ENCODE results near the gene LIPC.

LIPC gene

GRCh38 chr15:58387130-58387529 is 44.7 kb upstream of the LIPC start:
- WGBS (ENCODE audit: extremely low coverage, insufficient coverage, low lambda C conversion rate): no CpG with 5 or more reads among the region's 2 CpGs
- DNase-seq: no peak
- Histone ChIP-seq H2AK5ac (ENCODE audit: low read length) (no peak overlapping the region), H3K18ac (ENCODE audit: low read length) (no peak overlapping the region), H2BK15ac (replicated peaks; ENCODE audit: low read depth) (no peak overlapping the region), H3K36me3 (ENCODE audit: control insufficient read depth, insufficient read depth, low read length) (no peaks in the 10 kb centered on the region), H2BK5ac (ENCODE audit: low read length) (no peak overlapping the region), H3K4ac (ENCODE audit: low read depth, low read length) (no peak overlapping the region), H3K27ac (ENCODE audit: low read depth, low read length) (no peak overlapping the region), H3K4me2 (ENCODE audit: low read length) (no peak overlapping the region), H3K9ac (ENCODE audit: low read length) (no peak overlapping the region), H3K79me1 (ENCODE audit: low read length) (no peaks in the 10 kb centered on the region), H2BK120ac (ENCODE audit: low read depth, low read length) (no peak overlapping the region), H3K4me1 (ENCODE audit: control insufficient read depth, low read depth, low read length) (no peaks in the 10 kb centered on the region), H3K4me3 (ENCODE audit: low read length) (no peak overlapping the region), H4K5ac (ENCODE audit: low read length) (no peak overlapping the region), H3K27me3 (ENCODE audit: insufficient read depth, low read length, poor library complexity) (no peaks in the 10 kb centered on the region), H3K79me2 (ENCODE audit: control insufficient read depth, insufficient read depth, low read length) (no peaks in the 10 kb centered on the region), H3K23ac (ENCODE audit: low read length) (no peak overlapping the region), H4K8ac (ENCODE audit: low read depth, low read length) (no peak overlapping the region), H3K56ac (ENCODE audit: low read length) (no peak overlapping the region)

DNA sequence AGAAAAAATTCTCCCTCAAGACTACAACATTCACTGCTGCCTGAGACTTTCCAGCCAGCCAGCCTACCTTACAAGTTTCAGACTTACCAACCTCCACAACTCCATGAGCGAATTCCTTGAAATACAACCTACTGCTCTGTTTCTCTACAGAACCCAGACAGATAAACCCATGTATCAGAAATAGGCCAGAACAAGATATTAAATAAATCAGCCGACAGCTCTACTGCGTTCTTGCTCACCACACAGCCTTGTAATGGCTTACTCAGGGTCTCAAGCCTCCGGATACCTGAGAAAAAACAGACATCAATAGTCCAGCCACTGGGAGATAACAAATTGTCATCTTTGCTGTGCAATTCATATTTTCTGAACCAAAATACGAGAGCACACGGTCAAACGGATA is 43.6 kb upstream of the LIPC start:
- Histone ChIP-seq H3K4me3 (ENCODE audit: low read length) (no peak overlapping the region), H3K4me2 (ENCODE audit: low read length) (no peak overlapping the region), H3K79me1 (ENCODE audit: low read length) (no peaks in the 10 kb centered on the region), H3K4ac (ENCODE audit: low read depth, low read length) (no peak overlapping the region), H2BK15ac (replicated peaks; ENCODE audit: low read depth) (no peak overlapping the region), H3K9ac (ENCODE audit: low read length) (no peak overlapping the region), H3K36me3 (ENCODE audit: control insufficient read depth, insufficient read depth, low read length) (no peaks in the 10 kb centered on the region), H2AK5ac (ENCODE audit: low read length) (no peak overlapping the region), H3K27ac (ENCODE audit: low read depth, low read length) (no peak overlapping the region), H3K23ac (ENCODE audit: low read length) (no peak overlapping the region), H4K8ac (ENCODE audit: low read depth, low read length) (no peak overlapping the region), H4K5ac (ENCODE audit: low read length) (no peak overlapping the region), H3K18ac (ENCODE audit: low read length) (no peak overlapping the region), H3K27me3 (ENCODE audit: insufficient read depth, low read length, poor library complexity) (no peaks in the 10 kb centered on the region), H3K4me1 (ENCODE audit: control insufficient read depth, low read depth, low read length) (no peaks in the 10 kb centered on the region), H2BK120ac (ENCODE audit: low read depth, low read length) (no peak overlapping the region), H2BK5ac (ENCODE audit: low read length) (no peak overlapping the region), H3K56ac (ENCODE audit: low read length) (no peak overlapping the region), H3K79me2 (ENCODE audit: control insufficient read depth, insufficient read depth, low read length) (no peaks in the 10 kb centered on the region)
- DNase-seq: no peak
- WGBS (ENCODE audit: extremely low coverage, insufficient coverage, low lambda C conversion rate): no CpG with 5 or more reads among the region's 7 CpGs

DNA sequence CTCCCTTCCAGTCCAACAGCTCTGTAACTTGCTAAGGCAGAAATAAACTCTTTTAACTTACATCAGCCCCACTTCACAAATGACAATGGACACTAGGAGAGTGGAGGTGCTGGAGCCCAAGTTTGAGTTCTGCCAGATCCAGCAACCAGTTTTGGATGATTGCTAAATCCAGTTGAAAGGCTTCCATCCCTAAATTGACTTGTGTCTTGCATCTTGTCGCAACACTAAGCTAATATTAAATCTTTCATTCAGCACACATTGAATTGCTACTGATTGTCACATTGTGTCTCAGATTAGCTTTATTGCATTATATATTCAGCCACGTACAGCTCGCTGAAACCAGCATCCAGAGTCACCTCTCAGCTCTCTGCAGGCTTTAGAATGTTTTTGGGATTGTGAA is 41.7 kb upstream of the LIPC start:
- Histone ChIP-seq H3K9ac (ENCODE audit: low read length) (no peak overlapping the region), H2BK120ac (ENCODE audit: low read depth, low read length) (no peak overlapping the region), H3K27ac (ENCODE audit: low read depth, low read length) (no peak overlapping the region), H3K79me1 (ENCODE audit: low read length) (no peaks in the 10 kb centered on the region), H3K4me3 (ENCODE audit: low read length) (no peak overlapping the region), H3K79me2 (ENCODE audit: control insufficient read depth, insufficient read depth, low read length) (no peaks in the 10 kb centered on the region), H3K4me1 (ENCODE audit: control insufficient read depth, low read depth, low read length) (no peaks in the 10 kb centered on the region), H4K5ac (ENCODE audit: low read length) (no peak overlapping the region), H3K23ac (ENCODE audit: low read length) (no peak overlapping the region), H3K18ac (ENCODE audit: low read length) (no peak overlapping the region), H4K8ac (ENCODE audit: low read depth, low read length) (no peak overlapping the region), H3K4ac (ENCODE audit: low read depth, low read length) (no peak overlapping the region), H3K36me3 (ENCODE audit: control insufficient read depth, insufficient read depth, low read length) (no peaks in the 10 kb centered on the region), H3K4me2 (ENCODE audit: low read length) (no peak overlapping the region), H2BK15ac (replicated peaks; ENCODE audit: low read depth) (no peak overlapping the region), H2BK5ac (ENCODE audit: low read length) (no peak overlapping the region), H3K27me3 (ENCODE audit: insufficient read depth, low read length, poor library complexity) (no peaks in the 10 kb centered on the region), H3K56ac (ENCODE audit: low read length) (no peak overlapping the region), H2AK5ac (ENCODE audit: low read length) (no peak overlapping the region)
- no CpG with 5 or more reads among the region's 3 CpGs for WGBS (ENCODE audit: extremely low coverage, insufficient coverage, low lambda C conversion rate)
- DNase-seq: no peak

GRCh38 chr15:58390655-58391054 is 41.1 kb upstream of the LIPC start:
- Histone ChIP-seq H3K4me2 (ENCODE audit: low read length) (no peak overlapping the region), H3K4me1 (ENCODE audit: control insufficient read depth, low read depth, low read length) (no peaks in the 10 kb centered on the region), H4K5ac (ENCODE audit: low read length) (no peak overlapping the region), H4K8ac (ENCODE audit: low read depth, low read length) (no peak overlapping the region), H2BK120ac (ENCODE audit: low read depth, low read length) (no peak overlapping the region), H3K79me1 (ENCODE audit: low read length) (no peaks in the 10 kb centered on the region), H3K9ac (ENCODE audit: low read length) (no peak overlapping the region), H2BK15ac (replicated peaks; ENCODE audit: low read depth) (no peak overlapping the region), H3K18ac (ENCODE audit: low read length) (no peak overlapping the region), H3K4ac (ENCODE audit: low read depth, low read length) (no peak overlapping the region), H3K4me3 (ENCODE audit: low read length) (no peak overlapping the region), H3K27ac (ENCODE audit: low read depth, low read length) (no peak overlapping the region), H3K56ac (ENCODE audit: low read length) (no peak overlapping the region), H3K27me3 (ENCODE audit: insufficient read depth, low read length, poor library complexity) (no peaks in the 10 kb centered on the region), H2AK5ac (ENCODE audit: low read length) (no peak overlapping the region), H3K79me2 (ENCODE audit: control insufficient read depth, insufficient read depth, low read length) (no peaks in the 10 kb centered on the region), H2BK5ac (ENCODE audit: low read length) (no peak overlapping the region), H3K36me3 (ENCODE audit: control insufficient read depth, insufficient read depth, low read length) (no peaks in the 10 kb centered on the region), H3K23ac (ENCODE audit: low read length) (no peak overlapping the region)
- WGBS (ENCODE audit: extremely low coverage, insufficient coverage, low lambda C conversion rate): no CpG with 5 or more reads among the region's 5 CpGs
- no peak for DNase-seq

DNA sequence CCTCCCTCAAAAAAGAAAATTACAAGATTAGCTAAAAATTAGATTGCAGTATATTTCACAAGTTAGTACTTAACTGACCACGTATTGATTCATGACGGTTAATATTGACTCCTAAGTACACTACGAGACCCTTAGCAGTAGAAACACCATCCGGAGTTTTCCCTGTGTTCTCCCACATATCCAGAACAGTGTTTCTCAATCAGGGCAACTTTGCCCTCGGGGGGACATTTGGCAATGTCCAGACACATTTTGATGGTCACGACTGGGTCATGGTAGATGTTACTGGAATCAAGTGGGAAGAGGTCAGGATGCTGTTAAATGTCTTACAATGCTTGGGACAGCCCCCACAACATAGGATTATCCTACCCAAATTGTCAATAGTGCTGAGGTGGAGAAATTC is 40.7 kb upstream of the LIPC start:
- H3K4ac ChIP-seq (ENCODE audit: low read depth, low read length): no peak overlapping the region
- no peak overlapping the region for H3K23ac ChIP-seq (ENCODE audit: low read length)
- H3K4me3 ChIP-seq (ENCODE audit: low read length): no peak overlapping the region
- H2BK120ac ChIP-seq (ENCODE audit: low read depth, low read length): no peak overlapping the region
- no peak overlapping the region for H2AK5ac ChIP-seq (ENCODE audit: low read length)
- WGBS (ENCODE audit: extremely low coverage, insufficient coverage, low lambda C conversion rate): no CpG with 5 or more reads among the region's 6 CpGs
- no peaks in the 10 kb centered on the region for H3K4me1 ChIP-seq (ENCODE audit: control insufficient read depth, low read depth, low read length)
- H2BK15ac ChIP-seq (replicated peaks; ENCODE audit: low read depth): no peak overlapping the region
- no peak overlapping the region for H3K56ac ChIP-seq (ENCODE audit: low read length)
- no peak overlapping the region for H2BK5ac ChIP-seq (ENCODE audit: low read length)
- no peak overlapping the region for H4K5ac ChIP-seq (ENCODE audit: low read length)
- H3K18ac ChIP-seq (ENCODE audit: low read length): no peak overlapping the region
- no peaks in the 10 kb centered on the region for H3K79me1 ChIP-seq (ENCODE audit: low read length)
- no peak overlapping the region for H3K9ac ChIP-seq (ENCODE audit: low read length)
- H3K36me3 ChIP-seq (ENCODE audit: control insufficient read depth, insufficient read depth, low read length): no peaks in the 10 kb centered on the region
- H3K27me3 ChIP-seq (ENCODE audit: insufficient read depth, low read length, poor library complexity): no peaks in the 10 kb centered on the region
- no peaks in the 10 kb centered on the region for H3K79me2 ChIP-seq (ENCODE audit: control insufficient read depth, insufficient read depth, low read length)
- no peak overlapping the region for H3K4me2 ChIP-seq (ENCODE audit: low read length)
- no peak overlapping the region for H4K8ac ChIP-seq (ENCODE audit: low read depth, low read length)
- DNase-seq: no peak
- no peak overlapping the region for H3K27ac ChIP-seq (ENCODE audit: low read depth, low read length)

GRCh38 chr15:58392141-58392540 is 39.6 kb upstream of the LIPC start:
- no peak overlapping the region for H3K18ac ChIP-seq (ENCODE audit: low read length)
- H2AK5ac ChIP-seq (ENCODE audit: low read length): no peak overlapping the region
- H3K79me2 ChIP-seq (ENCODE audit: control insufficient read depth, insufficient read depth, low read length): no peaks in the 10 kb centered on the region
- no peak overlapping the region for H3K9ac ChIP-seq (ENCODE audit: low read length)
- peak; percentile 12 for DNase-seq
- no peak overlapping the region for H4K8ac ChIP-seq (ENCODE audit: low read depth, low read length)
- H3K79me1 ChIP-seq (ENCODE audit: low read length): no peaks in the 10 kb centered on the region
- no peak overlapping the region for H2BK15ac ChIP-seq (replicated peaks; ENCODE audit: low read depth)
- H3K4me2 ChIP-seq (ENCODE audit: low read length): no peak overlapping the region
- no peaks in the 10 kb centered on the region for H3K36me3 ChIP-seq (ENCODE audit: control insufficient read depth, insufficient read depth, low read length)
- H3K23ac ChIP-seq (ENCODE audit: low read length): no peak overlapping the region
- no peak overlapping the region for H3K27ac ChIP-seq (ENCODE audit: low read depth, low read length)
- no peak overlapping the region for H3K4me3 ChIP-seq (ENCODE audit: low read length)
- H4K5ac ChIP-seq (ENCODE audit: low read length): no peak overlapping the region
- no peaks in the 10 kb centered on the region for H3K27me3 ChIP-seq (ENCODE audit: insufficient read depth, low read length, poor library complexity)
- H2BK5ac ChIP-seq (ENCODE audit: low read length): no peak overlapping the region
- no CpG with 5 or more reads among the region's 3 CpGs for WGBS (ENCODE audit: extremely low coverage, insufficient coverage, low lambda C conversion rate)
- no peak overlapping the region for H2BK120ac ChIP-seq (ENCODE audit: low read depth, low read length)
- H3K4me1 ChIP-seq (ENCODE audit: control insufficient read depth, low read depth, low read length): no peaks in the 10 kb centered on the region
- H3K56ac ChIP-seq (ENCODE audit: low read length): no peak overlapping the region
- no peak overlapping the region for H3K4ac ChIP-seq (ENCODE audit: low read depth, low read length)
